Activated T-helper 1 cell treated with anti-CD3 and anti-CD28 coated beads, Interleukin-12 subunit alpha, Interleukin-12 subunit beta, Interleukin-2, Interleukin-4 antibody, amounts not matched to agents 30 ng/mL and 10 ng/mL and 1 ng/mL, durations not matched to agents 14 hours and 24 hours and 36 hours (primary cell): ENCODE results near the gene KIF26A. TPM values are rescaled to one million over a fixed set of nuclear protein-coding genes. Genes with fewer than 3 reads are reported as not detected.

ENCODE experiments used
- DNase-seq: peaks from one replicate; pipeline ENCODE4 v3.0.0; 2021; ENCODE audit warnings: low spot score
- H3K27ac Mint-ChIP-seq: one replicate; pipeline ENCODE4 v1.8.0; 2021; ENCODE audit warnings: mild to moderate bottlenecking, mixed read lengths
- H3K27me3 Mint-ChIP-seq: one replicate; pipeline ENCODE4 v1.8.0; 2022; ENCODE audit warnings: mild to moderate bottlenecking, moderate library complexity, mixed read lengths; ENCODE audit not compliant: insufficient read depth
- H3K36me3 Mint-ChIP-seq: one replicate; pipeline ENCODE4 v1.8.0; 2021; ENCODE audit warnings: low read depth, mixed read lengths
- H3K4me1 Mint-ChIP-seq: one replicate; pipeline ENCODE4 v1.8.0; 2021; ENCODE audit warnings: low read depth, mixed read lengths
- H3K4me3 Mint-ChIP-seq: one replicate; pipeline ENCODE4 v1.8.0; 2021; ENCODE audit warnings: mild to moderate bottlenecking, moderate library complexity, mixed read lengths
- H3K9me3 Mint-ChIP-seq: one replicate; pipeline ENCODE4 v1.8.0; 2021; ENCODE audit warnings: mixed read lengths
- intact Hi-C: fragments of 100-400 bp; cut with micrococcal nuclease; formaldehyde crosslinking; loops from one replicate; pipeline ENCODE4 v1.15.1; 2024
- total RNA-seq: library from RNA; stranded (reverse); gene quantifications from 2 replicates; pipeline ENCODE4 v1.2.3, GENCODE V29; 2022

Gene KIF26A
- total RNA-seq, 1 donor from 2014 or later, result 0.05 TPM

GRCh38 chr14:104096751-104097700 lies 41.4 kb upstream of the KIF26A start:
- H3K4me1 Mint-ChIP-seq, result peaks cover 4% of the 10 kb centered on the region
- DNase-seq, result no peak
- H3K27me3 Mint-ChIP-seq, result no peaks in the 10 kb centered on the region
- H3K36me3 Mint-ChIP-seq, result no peaks in the 10 kb centered on the region
- H3K9me3 Mint-ChIP-seq, result no peaks in the 10 kb centered on the region
- H3K27ac Mint-ChIP-seq, result no peak overlapping the region
- intact Hi-C loops, result no loop called here
- no peak overlapping the region for H3K4me3 Mint-ChIP-seq

- no peaks in the 10 kb centered on the region for H3K9me3 Mint-ChIP-seq
- H3K27me3 Mint-ChIP-seq, result no peaks in the 10 kb centered on the region
- intact Hi-C loops, result no loop called here
- H3K36me3 Mint-ChIP-seq, result no peaks in the 10 kb centered on the region
- no peak overlapping the region for H3K27ac Mint-ChIP-seq
- H3K4me1 Mint-ChIP-seq, result peaks cover 4% of the 10 kb centered on the region
- no peak overlapping the region for H3K4me3 Mint-ChIP-seq
- DNase-seq, result no peak
Measured at GRCh38 chr14:104098272-104099095, 39.9 kb upstream of the KIF26A start.

GRCh38 chr14:104099096-104100041 lies 39.0 kb upstream of the KIF26A start:
- Mint-ChIP-seq H3K9me3 (no peaks in the 10 kb centered on the region), H3K36me3 (no peaks in the 10 kb centered on the region), H3K4me1 (peaks cover 3% of the 10 kb centered on the region), H3K27ac (no peak overlapping the region), H3K27me3 (no peaks in the 10 kb centered on the region), H3K4me3 (no peak overlapping the region)
- DNase-seq, result no peak
- intact Hi-C loops, result no loop called here

- Mint-ChIP-seq H3K27ac (no peak overlapping the region), H3K36me3 (no peaks in the 10 kb centered on the region), H3K27me3 (no peaks in the 10 kb centered on the region), H3K4me1 (no peaks in the 10 kb centered on the region), H3K9me3 (no peaks in the 10 kb centered on the region), H3K4me3 (no peak overlapping the region)
- DNase-seq, result no peak
- intact Hi-C loops, result no loop called here
Measured at GRCh38 chr14:104100171-104101085, 38.0 kb upstream of the KIF26A start.

- intact Hi-C loops, result no loop called here
- no peak for DNase-seq
- Mint-ChIP-seq H3K4me1 (no peaks in the 10 kb centered on the region), H3K27me3 (no peaks in the 10 kb centered on the region), H3K4me3 (no peak overlapping the region), H3K9me3 (no peaks in the 10 kb centered on the region), H3K36me3 (no peaks in the 10 kb centered on the region), H3K27ac (no peak overlapping the region)
Measured at GRCh38 chr14:104101086-104101621, 37.2 kb upstream of the KIF26A start.

- Mint-ChIP-seq H3K27ac (no peak overlapping the region), H3K27me3 (no peaks in the 10 kb centered on the region), H3K9me3 (no peaks in the 10 kb centered on the region), H3K4me3 (no peak overlapping the region), H3K36me3 (no peaks in the 10 kb centered on the region), H3K4me1 (no peaks in the 10 kb centered on the region)
- intact Hi-C loops, result no loop called here
- no peak for DNase-seq
Measured at GRCh38 chr14:104101651-104102281, 36.6 kb upstream of the KIF26A start.

- H3K4me1 Mint-ChIP-seq, result no peaks in the 10 kb centered on the region
- H3K27ac Mint-ChIP-seq, result no peak overlapping the region
- no peak for DNase-seq
- no peaks in the 10 kb centered on the region for H3K36me3 Mint-ChIP-seq
- intact Hi-C loops, result no loop called here
- H3K4me3 Mint-ChIP-seq, result no peak overlapping the region
- H3K27me3 Mint-ChIP-seq, result no peaks in the 10 kb centered on the region
- H3K9me3 Mint-ChIP-seq, result no peaks in the 10 kb centered on the region
Measured at GRCh38 chr14:104102282-104102914, 36.0 kb upstream of the KIF26A start.

GRCh38 chr14:104103061-104103445 lies 35.3 kb upstream of the KIF26A start:
- no peak for DNase-seq
- H3K27ac Mint-ChIP-seq, result no peak overlapping the region
- no peaks in the 10 kb centered on the region for H3K36me3 Mint-ChIP-seq
- no peaks in the 10 kb centered on the region for H3K27me3 Mint-ChIP-seq
- intact Hi-C loops, result no loop called here
- H3K4me3 Mint-ChIP-seq, result no peak overlapping the region
- no peaks in the 10 kb centered on the region for H3K4me1 Mint-ChIP-seq
- no peaks in the 10 kb centered on the region for H3K9me3 Mint-ChIP-seq

GRCh38 chr14:104103446-104104075 lies 34.8 kb upstream of the KIF26A start:
- no peak overlapping the region for H3K4me3 Mint-ChIP-seq
- no peaks in the 10 kb centered on the region for H3K9me3 Mint-ChIP-seq
- H3K27ac Mint-ChIP-seq, result no peak overlapping the region
- H3K4me1 Mint-ChIP-seq, result no peaks in the 10 kb centered on the region
- intact Hi-C loops, result no loop called here
- no peaks in the 10 kb centered on the region for H3K36me3 Mint-ChIP-seq
- no peaks in the 10 kb centered on the region for H3K27me3 Mint-ChIP-seq
- no peak for DNase-seq

GRCh38 chr14:104104076-104104901 lies 34.1 kb upstream of the KIF26A start:
- Mint-ChIP-seq H3K9me3 (no peaks in the 10 kb centered on the region), H3K36me3 (no peaks in the 10 kb centered on the region), H3K27me3 (no peaks in the 10 kb centered on the region), H3K27ac (no peak overlapping the region), H3K4me3 (no peak overlapping the region), H3K4me1 (no peaks in the 10 kb centered on the region)
- no peak for DNase-seq
- intact Hi-C loops, result no loop called here
